SIG-M5 treated with dmso at 0.1 percent for 504 hours (cell line): Measurements from ENCODE around the gene UBL3.

Experiments used
- DNase-seq: peaks from one replicate; lab custom pipeline; 2025; ENCODE audit not compliant: unreplicated experiment; lab: John Stamatoyannopoulos, UW

Gene UBL3

GRCh38 chr13:29761815-29762214, 88.6 kb downstream of the UBL3 start:
- no peak for DNase-seq

- no peak for DNase-seq
These were observed 89.3 kb downstream of the UBL3 start for GRCh38 chr13:29761160-29761559.

- DNase-seq, result no peak
These were observed 89.9 kb downstream of the UBL3 start for GRCh38 chr13:29760544-29760943.

GRCh38 chr13:29758531-29759114, 91.8 kb downstream of the UBL3 start:
- peak; percentile 98 for DNase-seq

- no peak for DNase-seq
These were observed 93.9 kb downstream of the UBL3 start for GRCh38 chr13:29756506-29756905.

GRCh38 chr13:29754473-29754806, 96.0 kb downstream of the UBL3 start:
- no peak for DNase-seq

GRCh38 chr13:29753618-29754472, 96.6 kb downstream of the UBL3 start:
- DNase-seq, result no peak

- no peak for DNase-seq
These were observed 98.2 kb downstream of the UBL3 start for GRCh38 chr13:29752175-29752574.

- no peak for DNase-seq
These were observed 100.3 kb downstream of the UBL3 start for GRCh38 chr13:29750183-29750530.

- no peak for DNase-seq
These were observed 100.8 kb downstream of the UBL3 start for GRCh38 chr13:29749401-29750182.

- DNase-seq, result no peak
These were observed 102.3 kb downstream of the UBL3 start for GRCh38 chr13:29748097-29748496.

- DNase-seq, result no peak
These were observed 104.2 kb downstream of the UBL3 start for GRCh38 chr13:29746148-29746677.

GRCh38 chr13:29745704-29746103, 104.7 kb downstream of the UBL3 start:
- no peak for DNase-seq

- no peak for DNase-seq
These were observed 107.1 kb downstream of the UBL3 start for GRCh38 chr13:29743201-29743786.

- DNase-seq, result no peak
These were observed 109.5 kb downstream of the UBL3 start for GRCh38 chr13:29740961-29741360.

GRCh38 chr13:29737061-29737460, 113.4 kb downstream of the UBL3 start:
- no peak for DNase-seq

- DNase-seq, result peak; percentile 64
These were observed 117.2 kb downstream of the UBL3 start for GRCh38 chr13:29733147-29733611.

- DNase-seq, result no peak
These were observed 120.2 kb downstream of the UBL3 start for GRCh38 chr13:29730253-29730652.

GRCh38 chr13:29722415-29722814, 128.0 kb downstream of the UBL3 start:
- no peak for DNase-seq

- no peak for DNase-seq
These were observed 128.7 kb downstream of the UBL3 start for GRCh38 chr13:29721766-29722165.

- no peak for DNase-seq
These were observed 131.7 kb downstream of the UBL3 start for GRCh38 chr13:29718694-29719093.
